ES-I3 (cell line): ENCODE data around the gene GOLGB1.
"Not testable (repeated sequence)": the region's sequence is repeated elsewhere in the genome, so short reads cannot be mapped to it uniquely, and the experiment has no call there.

Source experiments
- H3K36me3 ChIP-seq: 2 replicates; pipeline ENCODE4 v1.6.1; 2013; ENCODE audit warnings: mild to moderate bottlenecking, low read length, control low read depth, moderate library complexity; ENCODE audit not compliant: insufficient read depth
- H3K4me1 ChIP-seq: 2 replicates; pipeline ENCODE4 v1.6.1; 2013; ENCODE audit warnings: mild to moderate bottlenecking, control low read depth, low read length; ENCODE audit not compliant: insufficient read depth
- H3K9ac ChIP-seq: 2 replicates; pipeline ENCODE4 v1.6.1; 2013; ENCODE audit warnings: low read depth, mild to moderate bottlenecking, low read length, moderate library complexity
- H3K9me3 ChIP-seq: 2 replicates; pipeline ENCODE4 v1.6.1; 2013; ENCODE audit warnings: mild to moderate bottlenecking, low read length, moderate library complexity; ENCODE audit not compliant: control insufficient read depth, insufficient read depth

GOLGB1 gene

GRCh38 chr3:121690777-121691405, 58.6 kb downstream of the GOLGB1 start:
- Histone ChIP-seq H3K9me3 (peaks cover 5% of the 10 kb centered on the region; the same call in 1 of the 2 replicates), H3K4me1 (no peaks in the 10 kb centered on the region), H3K9ac (no peak overlapping the region), H3K36me3 (peaks cover 26% of the 10 kb centered on the region)

- not testable (repeated sequence) for H3K4me1 ChIP-seq, H3K9ac ChIP-seq, H3K9me3 ChIP-seq
- peaks cover 23% of the 10 kb centered on the region for H3K36me3 ChIP-seq
Measured at GRCh38 chr3:121688747-121689146, 60.8 kb downstream of the GOLGB1 start.

GRCh38 chr3:121681792-121682191, 67.7 kb downstream of the GOLGB1 start:
- H3K36me3 ChIP-seq = peaks cover 21% of the 10 kb centered on the region
- H3K9me3 ChIP-seq = no peaks in the 10 kb centered on the region; the same call in 1 of the 2 replicates
- H3K4me1 ChIP-seq = no peaks in the 10 kb centered on the region
- no peak overlapping the region for H3K9ac ChIP-seq

GRCh38 chr3:121677141-121677540, 72.4 kb downstream of the GOLGB1 start:
- Histone ChIP-seq H3K9me3 (no peaks in the 10 kb centered on the region), H3K36me3 (peaks cover 29% of the 10 kb centered on the region), H3K4me1 (no peaks in the 10 kb centered on the region), H3K9ac (no peak overlapping the region)

GRCh38 chr3:121670676-121671075, 78.9 kb downstream of the GOLGB1 start:
- H3K36me3 ChIP-seq = peaks cover 14% of the 10 kb centered on the region
- H3K9me3 ChIP-seq = no peaks in the 10 kb centered on the region
- no peaks in the 10 kb centered on the region for H3K4me1 ChIP-seq
- no peak overlapping the region for H3K9ac ChIP-seq

GRCh38 chr3:121667333-121667732, 82.2 kb downstream of the GOLGB1 start:
- Histone ChIP-seq H3K4me1 (peaks cover 4% of the 10 kb centered on the region; the same call in 1 of the 2 replicates), H3K36me3 (peaks cover 16% of the 10 kb centered on the region), H3K9me3 (no peaks in the 10 kb centered on the region), H3K9ac (no peak overlapping the region)

- Histone ChIP-seq H3K4me1 (peaks cover 4% of the 10 kb centered on the region; the same call in 1 of the 2 replicates), H3K9ac (no peak overlapping the region), H3K36me3 (peaks cover 20% of the 10 kb centered on the region), H3K9me3 (no peaks in the 10 kb centered on the region)
Measured at GRCh38 chr3:121665488-121665887, 84.1 kb downstream of the GOLGB1 start.

- Histone ChIP-seq H3K4me1 (peaks cover 4% of the 10 kb centered on the region; the same call in 1 of the 2 replicates), H3K36me3 (peaks cover 20% of the 10 kb centered on the region), H3K9me3 (no peaks in the 10 kb centered on the region)
Measured at GRCh38 chr3:121663171-121663847, 86.2 kb downstream of the GOLGB1 start.

GRCh38 chr3:121662742-121663141, 86.8 kb downstream of the GOLGB1 start:
- no peaks in the 10 kb centered on the region for H3K9me3 ChIP-seq
- no peak overlapping the region for H3K9ac ChIP-seq
- H3K36me3 ChIP-seq = peaks cover 17% of the 10 kb centered on the region
- peaks cover 4% of the 10 kb centered on the region; the same call in 1 of the 2 replicates for H3K4me1 ChIP-seq

More at GRCh38 chr3:121663171-121663847, 86.2 kb downstream of the GOLGB1 start:
- no peak overlapping the region for H3K9ac ChIP-seq

- H3K9ac ChIP-seq = no peak overlapping the region
- H3K4me1 ChIP-seq = peaks cover 4% of the 10 kb centered on the region; the same call in 1 of the 2 replicates
- peaks cover 12% of the 10 kb centered on the region; the same call in 1 of the 2 replicates for H3K36me3 ChIP-seq
- H3K9me3 ChIP-seq = no peaks in the 10 kb centered on the region
Measured at GRCh38 chr3:121661376-121661775, 88.2 kb downstream of the GOLGB1 start.

- H3K4me1 ChIP-seq = peaks cover 4% of the 10 kb centered on the region; the same call in 1 of the 2 replicates
- H3K9me3 ChIP-seq = no peaks in the 10 kb centered on the region
- H3K9ac ChIP-seq = no peak within 1 kb of the TSS
- H3K36me3 ChIP-seq = peaks cover 8% of the 10 kb centered on the region; the same call in 1 of the 2 replicates
Measured at GRCh38 chr3:121660356-121661171, 89.0 kb downstream of the GOLGB1 start, which contains the start of gene HCLS1. Gene HCLS1 (minus strand): TSS chr3:121660903. CDS start chr3:121658347, 2,556 bp downstream.

GRCh38 chr3:121659586-121659985, 90.0 kb downstream of the GOLGB1 start:
- Histone ChIP-seq H3K9me3 (no peaks in the 10 kb centered on the region), H3K36me3 (peaks cover 8% of the 10 kb centered on the region; the same call in 1 of the 2 replicates), H3K4me1 (peaks cover 4% of the 10 kb centered on the region; the same call in 1 of the 2 replicates), H3K9ac (no peak overlapping the region)

GRCh38 chr3:121658716-121659435, 90.7 kb downstream of the GOLGB1 start:
- no peaks in the 10 kb centered on the region for H3K9me3 ChIP-seq
- H3K4me1 ChIP-seq = peaks cover 4% of the 10 kb centered on the region; the same call in 1 of the 2 replicates
- peaks cover 6% of the 10 kb centered on the region; the same call in 1 of the 2 replicates for H3K36me3 ChIP-seq
- H3K9ac ChIP-seq = no peak overlapping the region
